Activated T-helper 9 cell treated with anti-CD3 and anti-CD28 coated beads, Interleukin-2, amount 50 U/mL, for 16 hours (primary cell): Measurements from ENCODE around the gene ETV1.

Experiments used
- DNase-seq: peaks from one replicate; pipeline ENCODE4 v3.0.0-alpha.2; 2020; ENCODE audit warnings: low read depth

ETV1 gene

DNA sequence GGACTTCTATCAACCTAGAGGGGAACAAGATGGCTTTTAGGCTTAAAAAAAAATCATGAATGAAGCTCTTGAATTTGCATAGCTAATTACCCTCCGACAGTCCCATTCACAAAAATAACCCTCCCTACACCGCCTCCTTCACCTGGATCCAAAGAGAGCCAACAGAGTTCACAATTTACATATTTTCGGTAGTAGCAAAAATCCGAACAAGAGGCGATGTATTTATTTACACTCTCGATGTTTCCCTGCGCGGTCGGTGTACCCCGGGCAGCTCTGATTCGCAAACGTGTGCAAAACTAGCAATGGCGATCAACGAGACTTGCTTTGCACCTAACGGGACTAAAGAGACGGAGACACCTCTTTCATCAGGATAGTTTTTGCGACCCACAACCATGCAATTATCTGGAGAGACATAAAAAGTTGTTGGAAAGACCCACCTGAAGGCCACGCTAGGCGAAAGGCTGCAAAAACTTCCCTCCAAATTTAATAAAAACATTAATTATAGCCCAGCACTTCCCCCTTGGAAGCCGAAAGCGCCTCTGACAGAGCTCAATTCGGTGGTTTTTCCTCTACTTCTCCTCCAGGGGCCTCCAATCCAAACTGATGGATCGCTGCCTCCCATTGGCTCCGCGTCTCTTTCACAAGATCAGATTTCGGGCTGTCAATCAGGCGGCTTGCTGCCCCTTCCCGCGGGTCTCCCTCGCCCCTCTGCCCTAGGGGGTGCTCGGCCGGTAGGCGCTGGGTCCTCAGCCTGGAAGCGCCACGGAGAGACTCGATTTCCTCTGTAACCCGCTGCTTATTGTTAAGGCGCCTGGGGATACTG lies at the start of gene ETV1:
Gene ETV1 (minus strand): TSS at position 541 of the 823 bp plus-strand sequence. CDS start 614 bp downstream, outside the sequence.
- DNase-seq: no peak

- no peak for DNase-seq
Measured at GRCh38 chr7:14024406-14024805, 34.9 kb upstream of the ETV1 start.

- DNase-seq: no peak
Measured at GRCh38 chr7:14023838-14024237, 34.4 kb upstream of the ETV1 start.

GRCh38 chr7:14023342-14023741 lies 33.9 kb upstream of the ETV1 start:
- DNase-seq: no peak

- DNase-seq: no peak
Measured at GRCh38 chr7:14021069-14021468, 31.6 kb upstream of the ETV1 start.

- no peak for DNase-seq
Measured at GRCh38 chr7:14020339-14020900, 31.0 kb upstream of the ETV1 start.

GRCh38 chr7:14018751-14019150 lies 29.3 kb upstream of the ETV1 start:
- no peak for DNase-seq

DNA sequence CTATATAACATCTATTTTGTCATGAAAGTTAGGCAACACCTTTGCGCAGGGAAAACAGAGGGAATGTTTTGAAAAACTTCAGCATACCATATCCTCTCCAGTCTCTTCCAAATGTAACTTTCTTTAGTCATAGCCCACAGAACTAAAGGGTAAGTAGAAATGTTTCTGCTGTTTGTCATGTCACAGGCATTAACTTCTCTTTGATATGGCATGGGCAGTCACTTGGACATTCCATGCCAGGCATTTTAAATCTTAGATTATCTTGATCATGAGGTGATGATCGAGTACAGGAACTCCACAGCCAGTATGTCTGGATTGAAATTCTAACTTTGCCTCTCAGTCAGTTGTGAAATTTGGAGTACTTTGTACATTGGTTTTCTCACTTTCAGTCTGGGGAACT lies 27.5 kb upstream of the ETV1 start:
- no peak for DNase-seq

DNA sequence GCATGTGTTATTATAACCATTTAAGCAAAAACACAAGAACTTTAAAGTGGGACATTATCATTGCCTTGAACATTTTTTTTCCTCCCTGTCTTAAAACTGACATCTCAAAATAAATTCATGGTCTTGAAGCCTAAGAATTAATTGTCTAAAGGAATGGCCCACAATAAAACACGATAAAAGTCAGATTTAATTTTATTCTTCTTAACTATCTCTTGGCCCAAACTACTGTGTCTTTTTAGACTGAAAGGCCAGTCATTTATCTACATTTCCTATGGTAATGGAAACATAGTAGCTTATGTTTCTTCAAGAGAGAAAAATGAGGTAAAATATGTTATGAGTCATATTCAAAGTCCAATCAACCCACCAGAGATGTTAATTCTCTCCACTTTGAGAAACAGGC lies 24.4 kb upstream of the ETV1 start:
- DNase-seq: no peak

- DNase-seq: no peak
Measured at GRCh38 chr7:14009453-14010418, 20.3 kb upstream of the ETV1 start.

DNA sequence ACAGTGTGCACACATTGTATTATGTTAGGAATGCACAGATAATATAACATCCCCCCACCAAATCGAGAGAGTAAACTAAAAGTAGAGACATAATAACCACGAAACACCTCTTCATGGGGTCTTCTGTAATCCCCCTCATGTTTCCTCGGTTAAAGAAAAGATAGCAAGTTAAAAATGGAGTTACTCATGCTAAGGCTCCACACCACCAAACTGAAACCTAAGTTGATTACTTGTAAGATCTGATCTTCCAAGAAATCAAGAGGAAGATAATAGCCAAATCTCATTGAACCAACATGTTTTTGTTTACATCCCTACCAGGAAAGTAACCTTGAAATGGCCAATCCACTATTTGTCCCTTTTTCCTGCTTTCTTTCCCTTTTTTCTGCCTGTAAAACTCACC lies 11.7 kb upstream of the ETV1 start:
- DNase-seq: no peak

DNA sequence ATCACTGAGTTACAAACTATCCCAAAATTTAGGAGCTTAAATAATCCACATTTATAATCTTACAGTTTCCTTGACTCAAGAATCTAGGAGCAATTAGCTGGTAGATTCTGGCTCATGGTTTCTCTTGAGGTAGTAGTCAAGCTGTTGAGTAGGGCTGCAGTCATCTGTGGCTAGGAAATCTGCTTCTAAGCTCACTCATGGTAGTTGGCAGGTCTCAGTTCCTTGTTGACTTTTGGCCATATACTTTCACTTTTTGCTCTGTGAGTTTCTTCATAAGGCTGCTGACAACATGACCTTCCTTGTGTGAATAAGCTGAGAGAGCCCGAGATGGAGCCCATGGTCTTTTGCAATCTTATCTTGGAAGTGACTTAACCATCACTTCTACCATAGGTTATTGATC lies 10.8 kb upstream of the ETV1 start:
- DNase-seq: no peak

GRCh38 chr7:13998866-13999265 lies 9.4 kb upstream of the ETV1 start:
- no peak for DNase-seq

- no peak for DNase-seq
Measured at GRCh38 chr7:13992596-13992964, 3.1 kb upstream of the ETV1 start.

GRCh38 chr7:13991791-13992595 lies 2.5 kb upstream of the ETV1 start:
- no peak for DNase-seq

GRCh38 chr7:13990984-13991790 lies 1.7 kb upstream of the ETV1 start:
- peak; percentile 67 for DNase-seq

DNA sequence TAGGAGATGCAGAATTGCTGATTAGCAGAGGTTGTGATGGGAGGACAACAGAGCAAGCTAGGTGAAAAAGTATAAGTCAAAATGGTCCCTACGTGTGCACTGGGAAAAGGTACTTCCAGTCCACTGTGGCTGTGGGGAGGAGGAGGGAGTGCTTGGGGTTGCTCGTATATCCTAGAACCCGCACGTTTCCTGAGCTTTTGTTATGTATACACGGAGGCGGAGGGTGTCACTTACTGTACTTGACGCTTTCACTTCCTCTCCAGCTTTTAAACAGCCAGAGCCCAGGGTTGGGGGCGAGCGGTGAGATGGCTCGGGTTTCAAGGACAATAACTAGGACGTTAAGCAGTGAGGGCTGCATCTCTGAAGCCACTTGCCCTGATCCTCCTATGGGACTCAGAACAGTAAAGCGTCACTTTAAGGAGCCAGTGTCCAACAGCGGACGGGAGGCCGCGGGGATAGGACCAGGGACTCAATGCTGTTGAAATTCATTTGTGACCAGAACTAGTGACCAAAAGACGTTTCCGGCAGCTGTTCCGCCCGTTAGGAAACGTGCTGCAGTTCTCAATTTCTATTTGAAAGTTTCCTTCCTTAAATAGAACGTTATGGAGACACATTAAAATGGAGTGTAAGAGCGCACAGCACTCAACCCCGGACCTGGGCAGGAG lies 985 bp upstream of the ETV1 start:
- DNase-seq: no peak

GRCh38 chr7:13989949-13990305 lies 461 bp upstream of the ETV1 start:
- no peak for DNase-seq

DNA sequence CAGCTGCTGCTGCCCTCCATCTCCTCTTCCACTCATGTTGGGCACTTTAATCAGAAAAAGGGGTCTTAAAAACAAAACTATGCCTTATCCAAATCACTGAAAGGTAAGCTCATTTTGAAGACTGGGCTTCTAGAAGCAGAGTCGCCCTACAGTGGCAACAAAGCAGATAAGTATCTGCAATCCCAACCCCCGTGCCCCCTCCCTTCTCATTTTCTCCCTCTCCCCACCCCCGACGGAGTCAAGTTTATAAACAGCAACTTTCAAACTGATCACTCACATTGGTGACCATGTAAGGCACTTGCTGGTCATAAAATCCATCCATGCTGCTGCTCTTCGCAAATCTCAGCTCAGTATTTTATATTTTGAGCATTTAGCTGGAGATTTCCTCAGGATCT lies 738 bp downstream of the ETV1 start:
- no peak for DNase-seq

GRCh38 chr7:13988065-13988464 lies 1.4 kb downstream of the ETV1 start:
- DNase-seq: no peak

- no peak for DNase-seq
Measured at GRCh38 chr7:13987395-13987794, 2.1 kb downstream of the ETV1 start.
